Measurements from ENCODE around the gene SMYD5.

Gene SMYD5

DNA sequence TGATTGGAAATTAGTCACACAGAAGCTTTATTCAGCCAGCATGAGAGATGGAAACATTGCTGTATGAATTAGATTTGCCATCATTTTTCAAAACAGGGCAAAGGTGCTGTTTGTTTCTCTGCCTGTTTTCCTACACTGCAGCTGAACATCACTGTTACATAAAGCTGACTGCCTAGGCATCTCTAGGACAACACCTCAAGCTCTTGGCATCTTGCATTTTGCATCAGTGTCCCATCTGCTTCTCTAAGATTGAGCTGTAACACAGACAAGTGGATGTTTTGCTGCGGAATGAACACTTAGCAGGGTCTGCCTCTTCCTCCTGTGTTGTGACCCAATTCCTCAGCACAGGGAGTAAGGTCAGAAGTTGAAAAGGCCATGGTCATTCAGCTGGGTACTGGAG lies 24.9 kb downstream of the SMYD5 start:
- DNase-seq (ENCODE audit: low read depth in 2 of 2) = no peak

DNA sequence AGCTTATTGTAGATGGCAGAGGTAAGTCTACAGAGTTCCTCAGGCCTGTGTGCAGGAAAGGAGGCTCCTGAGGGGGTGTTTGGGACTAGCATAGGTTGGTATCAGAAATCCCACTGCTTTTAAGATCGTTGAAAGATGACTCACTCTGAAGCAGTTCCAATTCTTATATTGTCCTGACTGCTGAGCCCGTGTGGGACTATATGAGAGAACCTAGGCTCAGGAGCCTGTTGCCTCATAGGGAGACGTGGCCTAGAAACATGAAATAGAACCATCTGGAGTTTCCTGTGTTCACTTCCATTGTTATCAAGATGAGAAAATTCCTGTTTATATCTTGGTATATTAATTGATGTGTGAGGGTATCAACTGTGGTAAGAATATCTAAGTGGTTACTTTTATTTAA lies 25.7 kb downstream of the SMYD5 start:
- DNase-seq (ENCODE audit: low read depth in 2 of 2) = no peak

DNA sequence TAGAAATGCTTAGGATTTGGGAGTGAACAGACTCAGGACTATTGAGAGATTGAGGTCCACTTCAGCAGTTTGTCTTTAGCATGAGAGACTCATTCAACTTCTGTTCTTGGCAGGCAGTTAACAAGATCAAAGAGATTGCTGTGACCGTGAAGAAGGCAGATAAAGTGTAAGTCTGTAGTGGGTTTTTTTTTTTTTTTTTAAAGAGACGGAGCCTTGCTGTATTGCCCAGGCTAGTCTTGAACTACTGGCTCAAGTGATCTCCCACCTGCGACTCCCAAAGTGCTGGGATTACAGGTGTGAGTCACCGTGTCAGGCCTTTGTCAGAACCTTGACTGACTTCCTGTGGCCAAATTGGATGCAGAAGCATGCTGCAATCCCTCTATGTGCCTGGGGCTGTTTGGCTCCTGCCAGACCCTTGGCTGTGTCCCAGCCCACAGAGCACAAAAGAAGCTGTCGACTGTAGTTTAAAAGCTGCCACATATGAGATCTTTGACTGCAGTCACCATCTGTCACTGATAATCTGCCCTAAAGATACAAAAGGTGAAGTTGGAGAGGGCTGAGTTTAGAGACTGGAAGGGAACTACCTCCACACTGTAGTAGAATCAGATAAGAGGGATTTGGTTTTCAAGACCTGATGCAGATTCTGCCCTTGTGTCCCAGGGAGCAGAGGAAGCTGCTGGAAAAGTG lies 30.0 kb downstream of the SMYD5 start:
- no peak for DNase-seq (ENCODE audit: low read depth in 2 of 2)

DNA sequence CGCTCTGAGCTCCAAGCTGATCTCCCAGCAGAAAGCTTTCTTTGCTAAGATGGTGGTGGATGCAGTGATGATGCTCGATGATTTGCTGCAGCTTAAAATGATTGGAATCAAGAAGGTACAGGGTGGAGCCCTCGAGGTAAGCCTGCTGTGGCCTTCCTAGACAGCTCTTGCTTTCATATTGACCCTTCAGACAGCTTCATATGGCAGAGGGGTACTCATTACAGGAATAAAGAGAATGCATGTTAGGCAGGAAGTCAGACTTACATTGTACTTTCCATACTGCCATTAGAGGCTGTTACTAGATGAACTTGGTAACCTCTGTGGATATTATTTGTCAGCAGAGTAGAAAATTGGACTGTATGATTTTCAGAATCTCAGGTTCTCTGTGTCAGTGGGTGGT lies 30.5 kb downstream of the SMYD5 start:
- DNase-seq (ENCODE audit: low read depth in 2 of 2) = no peak

DNA sequence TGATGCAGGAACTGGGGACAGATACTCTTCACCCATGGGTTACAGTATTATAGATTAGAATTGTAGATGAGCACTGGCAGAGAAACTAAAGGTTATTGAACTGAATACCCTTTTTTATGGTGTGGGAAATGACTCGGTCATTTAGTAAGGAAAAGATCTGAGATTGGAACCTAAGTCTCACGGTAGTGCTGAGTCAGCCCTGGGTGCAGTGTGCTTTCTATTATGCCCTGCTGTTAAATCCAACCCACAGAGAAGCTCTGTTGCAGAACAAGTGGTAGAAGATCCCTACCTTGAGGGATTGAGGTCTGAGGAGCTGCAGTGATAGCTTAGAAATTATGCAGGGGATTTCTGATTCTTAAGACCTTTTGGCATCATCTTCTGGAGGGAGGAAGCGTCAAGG lies 32.8 kb downstream of the SMYD5 start:
- DNase-seq (ENCODE audit: low read depth in 2 of 2) = no peak

DNA sequence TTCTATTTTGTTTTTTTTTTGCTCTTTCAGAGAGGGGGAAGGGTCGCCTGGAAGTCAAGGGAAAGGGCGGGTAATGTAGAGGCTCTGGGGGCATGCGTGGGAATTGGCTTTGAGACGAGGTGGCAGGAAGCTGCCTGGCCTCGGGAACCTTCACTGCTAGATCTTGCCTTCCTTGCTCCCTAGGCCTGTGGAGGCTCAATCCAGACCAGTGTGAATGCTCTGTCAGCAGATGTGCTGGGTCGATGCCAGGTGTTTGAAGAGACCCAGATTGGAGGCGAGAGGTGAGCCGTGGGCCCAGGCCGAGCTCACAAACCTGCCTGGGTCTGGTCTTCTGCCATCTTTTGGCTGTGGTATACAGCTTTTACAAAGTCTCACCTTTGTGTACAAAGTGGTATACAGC lies 35.6 kb downstream of the SMYD5 start:
- DNase-seq (ENCODE audit: low read depth in 2 of 2) = no peak

DNA sequence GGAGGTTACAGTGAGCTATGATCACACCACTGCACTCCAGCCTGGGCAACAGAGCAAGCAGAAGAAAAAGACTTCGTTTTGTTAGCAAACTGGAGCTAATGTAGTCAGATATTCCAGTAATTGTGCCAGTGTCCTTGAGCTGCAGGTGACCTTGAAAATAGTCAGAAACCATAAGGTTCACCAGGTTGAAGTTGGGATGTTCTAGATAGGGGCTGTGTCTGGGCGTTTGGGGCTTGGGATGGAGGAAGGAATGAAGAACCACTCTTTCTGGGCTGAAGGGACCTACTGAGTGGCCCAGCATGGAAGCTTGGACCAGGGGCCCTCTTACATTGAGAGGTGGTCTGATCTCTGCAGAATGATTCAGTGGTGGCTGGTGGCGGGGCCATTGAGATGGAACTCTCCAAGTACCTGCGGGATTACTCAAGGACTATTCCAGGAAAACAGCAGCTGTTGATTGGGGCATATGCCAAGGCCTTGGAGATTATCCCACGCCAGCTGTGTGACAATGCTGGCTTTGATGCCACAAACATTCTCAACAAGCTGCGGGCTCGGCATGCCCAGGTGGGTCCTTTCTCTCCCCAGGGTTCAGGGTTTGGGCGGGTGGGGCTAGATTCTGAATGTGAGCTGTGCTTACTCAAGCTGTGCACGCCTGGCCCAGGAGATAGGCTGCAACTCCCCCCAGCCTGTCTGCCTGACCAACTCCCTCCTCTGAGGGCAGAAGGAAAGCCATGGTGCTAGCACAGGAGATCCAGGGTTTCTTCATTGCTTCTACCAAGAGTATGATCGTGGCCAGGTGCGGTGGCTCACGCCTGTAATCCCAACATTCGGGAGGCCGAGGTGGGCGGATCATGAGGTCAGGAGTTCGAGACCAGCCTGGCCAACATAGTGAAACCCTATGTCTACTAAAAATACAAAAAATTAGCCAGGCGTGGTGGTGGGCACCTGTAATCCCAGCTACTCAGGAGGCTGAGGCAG lies 37.1 kb downstream of the SMYD5 start:
- DNase-seq (ENCODE audit: low read depth in 2 of 2) = no peak

DNA sequence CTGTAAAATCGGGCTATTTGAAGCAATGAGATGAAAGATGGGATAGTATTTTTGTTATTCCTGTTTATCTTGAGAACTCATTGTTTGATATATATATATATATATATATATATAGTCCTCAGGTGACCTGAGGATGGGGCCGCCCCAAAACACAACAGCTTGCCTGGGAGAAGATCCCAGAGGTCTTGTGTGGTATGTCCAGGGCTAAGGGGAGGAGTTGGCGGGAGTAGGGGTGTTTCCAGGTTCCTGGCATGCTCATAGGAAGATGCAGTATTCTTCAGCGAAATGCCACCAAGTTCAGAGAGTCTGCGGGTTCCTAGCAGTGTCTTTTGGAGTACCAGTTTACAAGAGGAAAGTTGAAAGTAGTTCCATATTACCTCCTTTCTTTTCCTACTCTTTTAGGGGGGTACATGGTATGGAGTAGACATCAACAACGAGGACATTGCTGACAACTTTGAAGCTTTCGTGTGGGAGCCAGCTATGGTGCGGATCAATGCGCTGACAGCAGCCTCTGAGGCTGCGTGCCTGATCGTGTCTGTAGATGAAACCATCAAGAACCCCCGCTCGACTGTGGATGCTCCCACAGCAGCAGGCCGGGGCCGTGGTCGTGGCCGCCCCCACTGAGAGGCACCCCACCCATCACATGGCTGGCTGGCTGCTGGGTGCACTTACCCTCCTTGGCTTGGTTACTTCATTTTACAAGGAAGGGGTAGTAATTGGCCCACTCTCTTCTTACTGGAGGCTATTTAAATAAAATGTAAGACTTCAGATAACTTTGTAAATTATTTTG lies 38.4 kb downstream of the SMYD5 start:
- DNase-seq (ENCODE audit: low read depth in 2 of 2) = no peak

DNA sequence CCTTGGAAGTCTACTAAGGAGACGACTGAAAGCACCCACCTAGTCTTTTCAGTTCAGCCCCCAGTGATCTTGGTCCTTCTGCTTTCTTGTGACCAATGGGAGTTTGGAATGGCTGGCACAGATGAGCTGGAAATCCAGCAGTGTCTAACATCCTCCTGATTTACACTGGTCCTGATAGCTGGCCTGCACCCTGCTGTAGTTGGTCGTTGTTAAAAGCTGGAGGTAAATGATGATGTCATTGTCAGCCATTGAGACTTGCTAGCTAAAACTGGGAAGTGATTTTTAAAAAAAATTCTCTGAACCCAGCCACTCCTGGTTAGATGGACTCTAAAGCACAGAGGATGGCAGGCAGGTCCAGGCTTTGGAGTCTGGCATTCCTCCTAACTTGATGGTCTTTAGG lies 39.4 kb downstream of the SMYD5 start:
- DNase-seq (ENCODE audit: low read depth in 2 of 2) = no peak

DNA sequence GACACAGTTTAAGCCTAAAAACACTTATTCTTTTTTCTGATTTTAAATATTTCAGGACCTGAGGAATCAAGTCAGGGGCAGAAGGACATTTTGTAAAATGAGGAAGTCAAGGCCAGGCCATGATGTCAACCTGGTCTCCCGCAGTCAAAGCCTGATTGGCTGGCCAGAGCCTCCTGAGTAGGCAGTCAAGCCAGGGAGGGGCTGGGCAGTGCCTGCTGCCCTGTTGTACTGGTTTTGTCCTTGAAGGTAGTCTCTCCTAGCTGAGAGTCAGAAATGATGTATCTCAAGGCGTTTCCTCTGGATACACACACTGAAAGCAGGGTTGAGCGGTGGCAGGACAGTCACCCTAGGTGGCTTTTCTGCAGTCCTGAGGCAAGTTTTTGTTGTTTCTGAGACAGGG lies 39.9 kb downstream of the SMYD5 start:
- no peak for DNase-seq (ENCODE audit: low read depth in 2 of 2)

DNA sequence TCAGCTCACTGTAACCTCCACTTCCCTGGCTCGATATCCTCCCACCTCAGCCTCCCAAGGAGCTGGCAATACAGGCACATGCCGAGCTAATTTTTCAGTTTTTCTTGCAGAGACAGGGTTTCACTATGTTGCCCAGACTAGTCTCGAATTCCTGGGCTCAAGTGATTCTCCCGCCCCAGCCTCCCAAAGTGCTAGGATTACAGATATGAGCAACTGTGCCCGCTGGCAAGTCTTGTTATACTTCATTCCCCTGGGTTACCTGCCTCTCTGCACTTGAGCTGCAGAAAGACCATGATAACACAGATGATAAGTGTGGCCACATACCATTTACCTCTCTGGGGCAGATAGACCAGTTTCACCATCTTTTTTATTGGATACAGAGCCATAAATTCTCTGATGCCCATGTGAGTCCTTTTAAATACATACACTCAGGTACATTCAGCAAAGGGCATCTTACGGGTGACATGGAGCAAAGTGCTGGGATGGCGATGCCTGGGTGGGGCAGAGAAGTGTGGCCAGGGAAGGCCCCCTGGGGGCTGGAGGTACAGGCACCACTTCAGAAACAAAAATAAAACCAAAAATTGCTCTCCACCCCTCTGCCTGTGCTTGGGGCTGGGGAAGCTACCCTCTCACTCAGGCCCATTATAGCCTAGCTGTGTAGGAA lies 40.4 kb downstream of the SMYD5 start:
- no peak for DNase-seq (ENCODE audit: low read depth in 2 of 2)

DNA sequence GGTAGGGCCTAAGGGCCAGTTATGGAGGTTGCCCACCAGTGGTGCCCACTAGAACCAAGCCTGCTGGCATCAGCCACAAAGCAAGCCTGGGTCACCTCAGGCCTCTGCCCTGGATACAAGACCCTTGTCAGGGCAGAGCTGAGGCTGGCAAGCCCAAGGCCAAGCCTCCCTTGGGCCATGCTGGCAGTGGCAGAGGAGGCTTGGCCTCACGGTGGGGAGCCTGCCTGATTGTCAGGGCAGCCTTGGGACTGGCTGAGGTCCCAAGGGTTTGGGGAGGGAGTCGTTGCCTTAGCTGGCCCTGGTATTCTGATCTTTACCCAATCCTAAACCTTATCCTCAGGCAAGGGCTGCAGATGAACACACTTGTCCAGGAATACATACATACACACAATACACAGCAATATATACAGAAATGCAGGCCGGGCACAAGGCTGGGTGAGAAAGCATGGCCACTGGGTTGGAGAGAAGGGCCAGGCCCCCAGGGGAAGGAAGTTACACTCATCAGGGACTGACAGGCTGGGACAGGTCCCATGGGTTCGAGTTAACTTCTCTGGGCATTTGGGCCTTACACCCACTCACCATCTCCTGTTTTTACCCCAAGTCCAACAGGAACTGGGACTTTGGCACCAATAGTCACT lies 41.1 kb downstream of the SMYD5 start:
- DNase-seq (ENCODE audit: low read depth in 2 of 2) = no peak

DNA sequence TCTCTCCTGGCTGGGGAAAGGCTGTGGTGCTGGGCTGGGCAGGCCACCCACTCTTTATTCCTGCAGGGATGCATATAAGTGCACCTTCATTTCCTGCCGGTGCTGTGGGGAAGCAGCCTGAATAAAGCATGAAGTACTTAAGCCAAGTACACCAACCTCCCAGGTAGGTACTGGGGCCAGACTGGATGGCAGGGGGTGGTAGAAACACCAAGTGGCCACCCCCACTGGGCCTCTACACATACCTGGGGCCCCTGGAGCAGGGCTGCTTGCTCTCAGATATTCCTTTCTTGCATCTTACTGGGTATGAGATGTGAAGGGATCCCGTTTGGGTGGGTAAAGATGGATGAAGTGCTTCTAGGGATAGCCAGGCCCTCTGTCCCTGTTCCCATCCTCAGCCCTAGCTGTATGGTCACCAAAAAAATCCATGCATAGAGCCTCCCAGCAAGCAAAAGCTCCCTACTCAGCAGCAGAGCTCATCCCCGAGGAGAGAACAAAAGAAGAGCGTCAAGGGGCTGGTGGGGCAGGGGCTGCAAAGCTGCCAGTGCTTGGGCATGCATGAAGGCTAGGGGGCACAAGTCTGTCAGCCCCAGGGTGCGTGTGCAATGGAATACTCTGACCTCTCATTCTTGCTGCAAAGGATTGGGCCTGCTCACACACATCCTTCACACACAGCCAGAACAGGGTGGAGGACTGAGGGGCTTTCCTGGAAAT lies 42.0 kb downstream of the SMYD5 start:
- DNase-seq (ENCODE audit: low read depth in 2 of 2) = no peak

DNA sequence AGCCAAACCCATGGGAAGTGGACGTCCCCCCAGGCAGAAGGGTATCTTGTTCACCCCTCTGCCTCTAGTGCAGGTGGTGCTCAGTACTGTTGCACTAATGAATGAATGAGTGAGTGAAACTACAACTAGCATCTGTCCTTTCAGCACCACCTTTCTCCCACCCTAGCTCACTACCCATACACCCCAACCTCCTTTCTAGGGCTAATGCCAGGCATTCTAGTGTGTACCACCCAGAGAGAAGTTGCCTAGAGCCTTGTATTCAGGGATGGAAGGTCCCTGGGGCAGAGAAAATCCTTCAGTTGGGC lies 42.5 kb downstream of the SMYD5 start:
- no peak for DNase-seq (ENCODE audit: low read depth in 2 of 2)

DNA sequence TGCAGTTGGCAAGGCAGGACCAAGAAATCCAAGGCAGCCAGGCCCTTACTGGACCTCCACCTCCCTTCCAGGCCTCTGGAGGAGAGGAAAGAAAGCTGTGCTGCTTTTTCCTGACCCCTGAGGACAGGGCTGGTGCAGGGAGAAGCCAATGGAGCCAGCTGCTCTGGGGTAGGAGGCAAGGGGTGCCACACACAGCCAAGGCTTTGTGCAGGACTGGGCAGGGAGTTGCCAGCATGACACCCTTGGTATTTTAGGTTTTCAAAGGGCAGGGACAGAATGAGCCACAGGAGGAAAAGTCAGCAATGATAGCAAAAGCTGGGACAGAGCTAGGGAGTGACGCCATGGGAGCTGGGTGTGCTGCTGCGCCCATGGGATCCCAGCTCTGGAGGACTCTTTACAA lies 43.0 kb downstream of the SMYD5 start:
- no peak for DNase-seq (ENCODE audit: low read depth in 2 of 2)

DNA sequence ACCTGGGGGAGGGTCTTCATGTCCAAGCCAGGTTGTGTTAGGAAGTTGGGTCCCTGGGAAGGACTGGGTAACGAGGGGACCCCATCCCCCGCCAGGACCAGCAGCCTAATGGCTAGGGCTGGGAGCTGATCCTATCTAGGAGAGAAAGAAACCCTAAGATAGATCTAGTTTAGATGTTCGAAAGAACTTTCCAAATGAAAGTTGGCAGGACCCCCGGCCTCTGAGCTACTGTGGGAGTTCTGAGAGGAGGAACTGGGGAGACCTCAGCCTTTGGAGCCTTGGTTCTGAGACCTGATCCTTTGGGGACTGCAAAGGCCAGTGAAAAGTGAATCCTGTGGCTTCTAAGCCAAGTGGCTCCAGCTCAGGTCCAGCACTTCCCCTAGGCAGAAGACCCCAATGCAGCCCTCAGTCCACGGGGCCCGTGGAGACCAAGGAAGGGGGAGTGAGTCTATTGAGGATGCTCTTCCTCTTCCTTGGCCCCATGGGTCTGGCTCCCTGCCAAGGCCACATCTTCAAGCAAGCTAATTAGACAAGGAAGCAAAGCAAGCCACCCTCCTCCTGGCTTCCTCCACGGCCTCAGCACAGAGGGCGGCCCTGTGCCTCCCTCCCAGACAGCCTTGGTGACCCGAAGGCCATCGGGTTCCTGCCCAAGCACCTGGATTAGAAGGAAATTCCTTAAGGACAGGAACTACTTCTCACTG lies 43.5 kb downstream of the SMYD5 start:
- no peak for DNase-seq (ENCODE audit: low read depth in 2 of 2)

DNA sequence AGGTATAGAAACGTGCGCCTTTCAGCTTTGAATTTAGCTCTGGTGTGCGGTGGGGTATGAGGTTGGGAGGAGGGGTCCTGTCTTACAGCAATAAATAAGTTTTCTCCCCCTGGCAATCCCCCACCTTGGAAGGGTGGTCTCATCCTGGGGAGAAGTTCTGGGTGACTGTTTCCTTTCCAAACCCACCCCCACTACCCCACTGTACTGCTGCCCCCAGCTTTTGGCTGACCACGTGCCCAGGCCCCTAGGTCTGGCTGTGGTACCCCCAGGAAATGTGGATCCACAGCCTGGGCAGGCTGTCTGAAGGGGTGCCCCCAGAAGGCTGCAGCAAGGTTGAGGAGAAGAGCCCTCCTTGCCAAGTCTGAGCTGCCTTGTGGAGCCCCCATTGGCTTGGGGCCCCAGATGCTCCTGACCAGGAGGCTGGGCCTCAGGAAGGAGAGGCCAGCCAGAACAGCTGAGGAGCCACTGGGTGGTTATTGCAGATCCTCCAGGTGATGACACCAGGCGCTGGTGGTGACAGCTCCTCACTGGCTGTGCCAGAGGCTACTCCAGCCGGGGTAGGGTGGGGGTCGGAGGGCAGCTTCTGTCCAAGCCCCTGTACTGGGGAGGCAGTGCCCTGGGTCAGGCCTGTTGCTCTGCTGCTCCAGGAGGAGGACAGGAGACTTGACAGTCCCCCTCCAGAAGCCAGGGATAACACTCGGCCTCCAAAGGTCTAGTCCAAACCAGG lies 44.3 kb downstream of the SMYD5 start:
- no peak for DNase-seq (ENCODE audit: low read depth in 2 of 2)

DNA sequence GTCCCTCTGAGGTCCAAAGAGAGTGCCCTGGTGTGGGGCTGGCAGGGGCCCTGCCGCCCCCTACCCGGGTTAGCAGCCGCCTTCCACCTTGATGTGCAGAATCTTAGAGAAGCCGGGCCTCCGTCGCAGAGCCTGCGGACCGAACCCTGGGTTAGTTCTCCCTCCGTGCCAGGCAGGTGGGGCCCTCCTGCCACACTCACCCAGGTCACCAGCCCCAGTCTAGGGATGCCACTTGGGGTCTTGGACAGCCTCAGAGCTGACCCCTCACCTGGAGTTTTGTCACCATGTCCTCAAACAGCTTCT lies 44.8 kb downstream of the SMYD5 start:
- DNase-seq (ENCODE audit: low read depth in 2 of 2) = no peak

DNA sequence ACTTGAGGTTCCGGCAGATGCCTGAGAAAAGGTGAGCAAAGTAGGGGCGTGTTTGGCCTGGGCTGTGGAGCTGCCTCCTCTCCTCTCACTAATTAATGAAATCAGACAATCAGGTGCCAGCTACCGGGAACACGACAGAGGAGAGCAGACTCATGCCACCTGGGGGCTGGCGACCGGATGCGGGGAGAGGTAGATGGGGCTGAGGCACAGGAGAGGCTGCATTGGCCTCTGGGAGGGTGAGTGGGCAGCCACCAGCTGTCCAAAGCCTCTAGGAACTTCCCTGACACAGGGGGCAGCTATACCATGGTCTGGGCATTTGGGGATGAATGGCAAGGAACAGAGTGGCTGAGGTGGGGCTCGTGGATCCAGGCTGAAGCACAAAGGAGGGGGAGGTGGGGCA lies 45.2 kb downstream of the SMYD5 start:
- no peak for DNase-seq (ENCODE audit: low read depth in 2 of 2)
